ENCODE results near the gene SMARCB1.
"Not testable (repeated sequence)": the region's sequence is repeated elsewhere in the genome, so short reads cannot be mapped to it uniquely, and the experiment has no call there.

The SMARCB1 gene

GRCh38 chr22:23847991-23848864 is 61.5 kb downstream of the SMARCB1 start:
- no peak for DNase-seq

DNA sequence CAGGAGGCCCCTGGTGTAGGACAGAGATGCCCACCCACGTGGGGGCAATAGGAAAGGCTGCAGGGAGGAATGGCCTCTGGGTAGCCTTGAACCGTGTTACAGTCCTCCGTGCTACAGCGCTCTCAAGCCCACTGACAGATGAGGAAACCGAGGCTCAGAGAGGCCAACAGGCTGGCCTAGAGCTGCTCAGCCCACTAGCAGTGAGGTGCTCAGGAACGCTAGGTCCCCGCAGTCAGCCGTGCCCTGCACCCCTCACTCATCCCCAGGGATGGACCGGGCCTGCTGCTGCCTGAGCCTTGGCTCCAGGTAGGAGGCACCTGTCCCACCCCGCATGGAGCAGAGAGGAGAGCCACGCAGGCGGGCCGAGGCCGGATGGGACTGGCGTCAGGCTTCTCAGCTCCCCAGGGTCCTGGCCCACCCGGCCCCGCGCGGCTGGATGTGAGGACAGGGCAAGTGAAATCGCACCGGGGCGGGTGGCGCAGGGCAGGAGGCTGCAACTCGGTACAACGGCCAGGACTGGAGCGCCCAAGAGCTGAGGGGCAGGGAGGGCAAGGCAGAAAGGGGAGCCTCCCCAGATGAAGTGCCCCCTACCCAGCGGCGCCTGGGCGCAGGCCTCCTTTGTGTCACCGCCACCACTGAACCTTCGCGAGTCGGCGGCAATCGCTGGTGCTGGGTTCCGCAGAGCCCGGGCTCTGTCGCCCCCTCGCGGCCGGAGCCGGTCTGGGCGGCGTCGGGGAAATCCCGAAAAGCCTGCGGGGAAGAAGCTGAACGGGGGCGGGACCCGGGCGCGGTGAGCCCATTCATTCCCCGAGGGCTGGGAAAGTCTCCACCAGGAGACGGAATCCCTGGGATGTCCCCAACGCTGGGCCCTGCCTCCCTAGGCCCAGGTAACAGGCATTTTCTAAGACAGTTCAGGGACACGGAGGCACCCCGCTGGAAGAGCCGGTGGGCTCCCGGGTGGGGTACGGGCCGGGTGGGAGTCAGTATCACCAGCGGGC is 62.5 kb downstream of the SMARCB1 start:
- DNase-seq, result no peak

DNA sequence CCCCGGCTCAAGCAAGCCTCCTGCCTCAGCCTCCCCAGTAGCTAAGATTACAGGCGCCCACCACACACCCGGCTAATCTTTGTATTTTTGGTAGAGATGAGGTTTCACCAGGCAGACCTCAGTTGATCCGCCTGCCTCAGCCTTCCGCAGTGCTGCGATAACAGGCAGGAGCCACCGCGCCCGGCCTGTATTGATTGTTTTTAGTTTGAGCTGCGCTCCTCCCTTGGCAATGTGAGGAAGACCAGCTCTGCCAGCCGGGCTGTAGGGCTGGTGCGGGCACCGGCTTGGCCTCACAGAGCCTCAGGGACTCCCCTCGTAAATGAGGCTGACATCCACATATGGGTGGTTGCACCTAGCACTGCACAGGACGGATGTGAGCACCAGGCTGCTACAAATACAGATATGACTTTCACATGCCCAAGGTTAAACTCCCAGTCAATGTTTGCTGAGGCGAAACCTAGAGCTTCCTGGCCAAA is 63.4 kb downstream of the SMARCB1 start:
- no peak for DNase-seq

GRCh38 chr22:23856721-23857605 is 70.2 kb downstream of the SMARCB1 start:
- no peak for DNase-seq

- DNase-seq, result peak; percentile 89
Measured at GRCh38 chr22:23857606-23858483, 71.1 kb downstream of the SMARCB1 start, which contains the start of gene SLC2A11. Gene SLC2A11 (plus strand): TSS chr22:23857875. CDS start chr22:23858000, 125 bp downstream.

DNA sequence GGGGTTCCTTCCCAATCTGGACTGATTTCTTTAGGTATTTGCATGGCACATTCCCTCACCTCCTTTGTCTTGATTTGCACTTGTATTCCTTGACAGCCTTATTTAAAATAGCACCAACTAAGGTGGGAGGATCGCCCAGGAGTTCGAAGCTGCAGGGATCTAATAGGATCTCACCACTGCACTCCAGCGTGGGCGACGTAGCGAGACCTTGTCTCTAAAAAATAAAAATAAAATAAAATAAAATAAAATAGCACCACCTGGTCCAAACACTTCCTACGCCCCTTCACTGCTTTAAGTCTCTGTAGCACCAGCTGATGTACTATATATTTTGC is 71.7 kb downstream of the SMARCB1 start:
- DNase-seq, result no peak

GRCh38 chr22:23859201-23859600 is 72.4 kb downstream of the SMARCB1 start:
- DNase-seq, result no peak

- not testable (repeated sequence) for DNase-seq
Measured at GRCh38 chr22:23860187-23860586, 73.4 kb downstream of the SMARCB1 start.

DNA sequence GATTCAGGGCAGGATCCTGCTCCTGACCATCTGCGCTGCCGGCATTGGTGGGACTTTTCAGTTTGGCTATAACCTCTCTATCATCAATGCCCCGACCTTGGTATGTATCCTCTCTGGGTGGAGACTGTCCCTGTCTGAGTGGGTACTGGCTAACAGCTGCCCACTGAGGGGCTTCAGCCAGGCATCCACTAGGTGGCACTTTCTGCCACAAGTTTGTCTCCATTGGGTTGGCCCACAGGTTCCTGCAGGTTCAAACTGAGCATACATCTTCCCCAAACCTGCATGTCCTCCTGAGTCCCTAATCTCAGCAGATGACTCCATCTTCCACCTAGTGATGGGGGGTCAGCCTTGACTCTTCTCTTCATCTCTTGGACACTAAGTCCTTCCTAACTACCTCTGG is 75.3 kb downstream of the SMARCB1 start:
- DNase-seq, result no peak

- not testable (repeated sequence) for DNase-seq
Measured at GRCh38 chr22:23864499-23865154, 77.9 kb downstream of the SMARCB1 start.

DNA sequence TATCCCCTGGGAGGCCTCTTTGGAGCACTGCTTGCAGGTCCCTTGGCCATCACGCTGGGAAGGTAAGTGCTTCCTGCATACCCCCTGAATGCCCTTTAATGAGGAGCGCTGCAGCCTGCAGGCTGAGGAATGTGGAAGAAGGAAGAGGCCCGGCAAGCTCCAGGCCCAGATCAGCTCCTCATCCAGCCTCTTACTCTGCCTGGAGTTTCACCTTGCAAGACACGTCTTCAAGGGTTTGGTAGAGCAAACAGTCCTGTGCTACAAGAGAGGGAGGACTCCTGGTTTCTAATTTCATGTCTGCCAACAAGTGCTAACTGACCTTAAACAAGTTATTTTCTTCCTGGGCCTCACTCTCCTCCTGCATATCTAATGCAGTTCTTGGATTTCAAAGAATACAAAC is 81.8 kb downstream of the SMARCB1 start:
- DNase-seq, result no peak

DNA sequence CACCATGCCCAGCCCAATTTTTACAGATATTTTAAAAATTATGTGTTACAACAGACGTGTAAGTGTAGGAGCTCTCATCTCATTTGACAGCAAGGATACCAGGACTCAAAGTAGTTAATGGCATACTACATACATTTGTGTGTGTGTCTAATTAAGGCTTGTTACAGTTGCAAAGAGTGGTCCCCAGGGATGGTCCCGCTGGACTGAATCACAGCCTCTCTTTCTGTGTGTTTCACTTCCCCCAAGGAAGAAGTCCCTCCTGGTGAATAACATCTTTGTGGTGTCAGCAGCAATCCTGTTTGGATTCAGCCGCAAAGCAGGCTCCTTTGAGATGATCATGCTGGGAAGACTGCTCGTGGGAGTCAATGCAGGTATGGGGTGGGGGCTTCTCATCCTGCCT is 88.1 kb downstream of the SMARCB1 start:
- DNase-seq, result no peak

DNA sequence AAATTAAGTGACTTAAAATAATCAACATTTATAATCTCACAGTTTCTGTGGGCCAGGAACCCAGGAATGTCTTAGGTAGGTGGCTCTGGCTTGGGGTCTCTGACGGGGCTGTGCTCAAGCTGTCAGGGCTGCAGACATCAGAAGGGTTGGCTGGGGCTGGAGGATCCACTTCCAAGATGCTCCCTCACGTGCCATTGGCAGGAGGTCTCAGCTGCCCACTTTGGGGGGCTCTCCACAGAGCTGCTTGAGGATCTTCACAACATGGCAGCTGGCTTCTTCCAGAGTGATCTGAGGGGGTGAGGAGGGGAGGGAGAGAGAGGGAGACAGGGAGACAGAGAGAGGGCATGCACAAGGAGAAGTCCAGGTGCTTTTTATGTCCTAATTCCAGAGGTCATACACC is 89.0 kb downstream of the SMARCB1 start:
- DNase-seq, result no peak

DNA sequence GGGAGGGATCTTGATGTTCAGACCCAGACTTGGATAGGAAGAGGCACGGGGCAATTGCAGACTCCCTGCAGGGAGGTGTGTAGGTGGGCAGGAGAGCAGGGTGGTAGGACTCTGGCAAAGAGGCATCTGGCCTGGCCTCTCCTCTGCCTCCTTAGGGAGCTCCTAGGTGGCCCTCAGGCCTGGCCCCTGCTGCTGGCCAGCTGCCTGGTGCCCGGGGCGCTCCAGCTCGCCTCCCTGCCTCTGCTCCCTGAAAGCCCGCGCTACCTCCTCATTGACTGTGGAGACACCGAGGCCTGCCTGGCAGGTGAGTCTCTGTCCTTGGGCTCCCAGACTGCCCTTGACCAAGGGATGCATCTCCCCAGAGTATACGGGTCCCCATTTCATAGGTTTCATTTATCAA is 90.8 kb downstream of the SMARCB1 start:
- no peak for DNase-seq

DNA sequence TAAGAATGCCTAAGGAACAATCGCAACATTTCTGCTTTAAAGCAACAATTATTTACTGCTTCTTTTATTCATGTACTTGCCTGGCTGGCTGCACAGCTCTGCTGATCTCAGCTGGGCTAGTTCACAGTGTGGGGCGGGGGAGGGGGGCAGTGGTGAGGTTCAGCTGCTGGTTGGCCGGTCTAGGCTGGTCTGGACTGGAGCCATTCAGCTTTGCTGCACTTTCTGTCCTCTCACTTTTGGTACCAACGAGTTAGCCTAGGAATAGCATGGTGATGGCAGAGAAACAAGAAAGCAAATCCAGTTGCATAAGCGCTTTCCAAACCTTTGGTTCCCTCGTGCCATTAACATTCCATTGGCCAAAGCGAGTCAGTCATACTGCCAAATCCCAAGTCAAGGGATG is 91.5 kb downstream of the SMARCB1 start:
- no peak for DNase-seq

GRCh38 chr22:23882370-23882769 is 95.6 kb downstream of the SMARCB1 start:
- DNase-seq, result no peak

DNA sequence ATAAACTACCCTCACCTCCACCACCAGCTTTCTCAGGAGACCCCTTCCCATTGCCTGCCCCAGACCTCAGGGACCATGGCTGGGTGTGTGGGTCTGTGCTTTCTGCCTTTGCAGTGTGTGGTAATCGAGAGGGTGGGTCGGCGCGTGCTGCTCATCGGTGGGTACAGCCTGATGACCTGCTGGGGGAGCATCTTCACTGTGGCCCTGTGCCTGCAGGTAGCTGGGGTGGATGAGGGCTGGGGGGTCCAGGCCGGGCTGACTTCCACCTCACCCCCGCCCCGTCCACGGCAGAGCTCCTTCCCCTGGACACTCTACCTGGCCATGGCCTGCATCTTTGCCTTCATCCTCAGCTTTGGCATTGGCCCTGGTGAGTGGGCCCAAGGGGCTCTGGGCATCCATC is 96.9 kb downstream of the SMARCB1 start:
- no peak for DNase-seq

DNA sequence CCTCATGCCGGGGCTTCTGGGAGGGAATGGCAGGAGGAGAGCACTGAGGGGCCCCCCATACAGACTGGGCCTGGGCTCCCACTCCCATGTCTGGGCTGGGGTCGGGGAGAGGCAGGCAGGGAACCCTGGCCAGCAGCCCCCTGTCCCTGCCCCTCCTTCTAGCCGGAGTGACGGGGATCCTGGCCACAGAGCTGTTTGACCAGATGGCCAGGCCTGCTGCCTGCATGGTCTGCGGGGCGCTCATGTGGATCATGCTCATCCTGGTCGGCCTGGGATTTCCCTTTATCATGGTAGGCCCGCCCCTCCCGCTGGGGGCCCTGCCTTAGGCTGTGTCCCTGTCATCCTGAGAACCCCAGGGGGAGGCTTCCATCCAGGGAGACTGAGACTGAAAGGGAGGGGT is 97.4 kb downstream of the SMARCB1 start:
- DNase-seq, result no peak
